Amniotic epithelial cell (primary cell): ENCODE results near the gene NOL4L.

Source experiments
- DNase-seq: peaks from one replicate; pipeline ENCODE4 v3.0.0-alpha.2; 2010; ENCODE audit warnings: low read depth

The NOL4L gene

GRCh38 chr20:32444474-32445220, 140.5 kb downstream of the NOL4L start:
- no peak for DNase-seq

GRCh38 chr20:32443386-32443974, 141.7 kb downstream of the NOL4L start:
- DNase-seq: peak; percentile 40

GRCh38 chr20:32442630-32443373, 142.3 kb downstream of the NOL4L start:
- DNase-seq: peak; percentile 43

- no peak for DNase-seq
Measured at GRCh38 chr20:32441638-32442037, 143.5 kb downstream of the NOL4L start.

- no peak for DNase-seq
Measured at GRCh38 chr20:32440758-32441078, 144.4 kb downstream of the NOL4L start.

- DNase-seq: no peak
Measured at GRCh38 chr20:32440069-32440757, 144.9 kb downstream of the NOL4L start.

GRCh38 chr20:32439132-32439829, 145.9 kb downstream of the NOL4L start:
- DNase-seq: peak; percentile 43

- DNase-seq: no peak
Measured at GRCh38 chr20:32438331-32438858, 146.7 kb downstream of the NOL4L start.

GRCh38 chr20:32437391-32438074, 147.6 kb downstream of the NOL4L start:
- DNase-seq: peak; percentile 20

GRCh38 chr20:32436968-32437367, 148.2 kb downstream of the NOL4L start:
- no peak for DNase-seq

- DNase-seq: no peak
Measured at GRCh38 chr20:32436142-32436861, 148.8 kb downstream of the NOL4L start.

- no peak for DNase-seq
Measured at GRCh38 chr20:32435449-32436107, 149.6 kb downstream of the NOL4L start.

- no peak for DNase-seq
Measured at GRCh38 chr20:32434434-32434833, 150.7 kb downstream of the NOL4L start.

GRCh38 chr20:32433311-32434021, 151.7 kb downstream of the NOL4L start:
- no peak for DNase-seq

GRCh38 chr20:32432277-32432676, 152.9 kb downstream of the NOL4L start:
- DNase-seq: no peak

- no peak for DNase-seq
Measured at GRCh38 chr20:32431457-32431856, 153.7 kb downstream of the NOL4L start.

GRCh38 chr20:32429745-32430360, 155.3 kb downstream of the NOL4L start:
- no peak for DNase-seq

- no peak for DNase-seq
Measured at GRCh38 chr20:32429343-32429742, 155.8 kb downstream of the NOL4L start.

GRCh38 chr20:32427996-32428395, 157.1 kb downstream of the NOL4L start:
- DNase-seq: no peak
